HEK293 (cell line): ENCODE measurements around the gene CNTRL.
A peak's percentile ranks its signal among the peaks of the same experiment; 100 is the strongest.

Experiments used
- GLI4 ChIP-seq: fragments of 450-650 bp; formaldehyde crosslinking; IDR thresholded peaks from 2 replicates; pipeline ENCODE4 v1.5.1; 2016; ENCODE audit warnings: missing biosample characterization, missing genetic modification characterization
- GLIS1 ChIP-seq: fragments of 450-650 bp; formaldehyde crosslinking; IDR thresholded peaks from 2 replicates; pipeline ENCODE4 v1.5.1; 2016; ENCODE audit warnings: missing biosample characterization, missing genetic modification characterization
- HOXD13 ChIP-seq: sonication (generic); formaldehyde crosslinking; IDR thresholded peaks from 2 replicates; pipeline ENCODE4 v1.8.0; 2022; ENCODE audit warnings: missing genetic modification reagents, borderline replicate concordance
- OVOL3 ChIP-seq: fragments of 450-650 bp; formaldehyde crosslinking; IDR thresholded peaks from 2 replicates; pipeline ENCODE4 v1.5.1; 2016; ENCODE audit warnings: missing biosample characterization, missing genetic modification characterization
- PRDM6 ChIP-seq: fragments of 450-650 bp; formaldehyde crosslinking; IDR thresholded peaks from 2 replicates; pipeline ENCODE4 v1.5.1; 2017; ENCODE audit warnings: missing biosample characterization, missing genetic modification characterization
- SP3 ChIP-seq: fragments of 450-650 bp; formaldehyde crosslinking; IDR thresholded peaks from 2 replicates; pipeline ENCODE4 v1.5.1; 2016; ENCODE audit warnings: missing biosample characterization, missing genetic modification characterization
- WT1 ChIP-seq: fragments of 450-650 bp; formaldehyde crosslinking; IDR thresholded peaks from 2 replicates; pipeline ENCODE4 v1.5.1; 2016; ENCODE audit warnings: missing biosample characterization, missing genetic modification characterization
- ZBTB10 ChIP-seq: fragments of 450-650 bp; formaldehyde crosslinking; IDR thresholded peaks from 2 replicates; pipeline ENCODE4 v1.5.1; 2016; ENCODE audit warnings: missing biosample characterization, missing genetic modification characterization
- ZFP3 ChIP-seq: fragments of 450-650 bp; formaldehyde crosslinking; IDR thresholded peaks from 2 replicates; pipeline ENCODE4 v1.5.1; 2016; ENCODE audit warnings: low read depth, missing biosample characterization, missing genetic modification characterization
- ZNF138 ChIP-seq: fragments of 450-650 bp; formaldehyde crosslinking; IDR thresholded peaks from 2 replicates; pipeline ENCODE4 v1.5.1; 2016; ENCODE audit warnings: missing biosample characterization, missing genetic modification characterization, borderline replicate concordance
- ZNF155 ChIP-seq: fragments of 450-650 bp; formaldehyde crosslinking; IDR thresholded peaks from 2 replicates; pipeline ENCODE4 v1.5.1; 2016; ENCODE audit warnings: missing biosample characterization, missing genetic modification characterization
- ZNF157 ChIP-seq: fragments of 450-650 bp; formaldehyde crosslinking; IDR thresholded peaks from 2 replicates; pipeline ENCODE4 v1.5.1; 2016; ENCODE audit warnings: missing biosample characterization, missing genetic modification characterization
- ZNF175 ChIP-seq: fragments of 450-650 bp; formaldehyde crosslinking; IDR thresholded peaks from 2 replicates; pipeline ENCODE4 v1.5.1; 2016; ENCODE audit warnings: missing biosample characterization, missing genetic modification characterization
- ZNF2 ChIP-seq: fragments of 450-650 bp; formaldehyde crosslinking; IDR thresholded peaks from 2 replicates; pipeline ENCODE4 v1.5.1; 2016; ENCODE audit warnings: missing biosample characterization, missing genetic modification characterization
- ZNF211 ChIP-seq: fragments of 450-650 bp; formaldehyde crosslinking; IDR thresholded peaks from 2 replicates; pipeline ENCODE4 v1.5.1; 2016; ENCODE audit warnings: low read depth, missing biosample characterization, missing genetic modification characterization
- ZNF221 ChIP-seq: fragments of 450-650 bp; formaldehyde crosslinking; IDR thresholded peaks from 2 replicates; pipeline ENCODE4 v1.5.1; 2017; ENCODE audit warnings: missing biosample characterization, missing genetic modification characterization, borderline replicate concordance
- ZNF311 ChIP-seq: fragments of 450-650 bp; formaldehyde crosslinking; IDR thresholded peaks from 2 replicates; pipeline ENCODE4 v1.5.1; 2017; ENCODE audit warnings: missing biosample characterization, missing genetic modification characterization, borderline replicate concordance
- ZNF549 ChIP-seq: fragments of 450-650 bp; IDR thresholded peaks from 2 replicates; pipeline ENCODE4 v1.5.1; 2018; ENCODE audit warnings: missing biosample characterization, missing genetic modification characterization, mild to moderate bottlenecking, inconsistent platforms, moderate library complexity
- ZNF600 ChIP-seq: fragments of 450-650 bp; formaldehyde crosslinking; IDR thresholded peaks from 2 replicates; pipeline ENCODE4 v1.5.1; 2016; ENCODE audit warnings: missing biosample characterization, missing genetic modification characterization
- ZNF629 ChIP-seq: fragments of 450-650 bp; formaldehyde crosslinking; IDR thresholded peaks from 2 replicates; pipeline ENCODE4 v1.5.1; 2017; ENCODE audit warnings: missing biosample characterization, missing genetic modification characterization
- ZNF654 ChIP-seq: fragments of 450-650 bp; formaldehyde crosslinking; IDR thresholded peaks from 2 replicates; pipeline ENCODE4 v1.5.1; 2016; ENCODE audit warnings: low read depth, missing biosample characterization, missing genetic modification characterization
- ZNF677 ChIP-seq: fragments of 450-650 bp; IDR thresholded peaks from 2 replicates; pipeline ENCODE4 v1.5.0; 2018; ENCODE audit warnings: missing biosample characterization, mild to moderate bottlenecking, missing genetic modification characterization, moderate library complexity
- ZNF843 ChIP-seq: fragments of 450-650 bp; formaldehyde crosslinking; IDR thresholded peaks from 2 replicates; pipeline ENCODE4 v1.5.1; 2016; ENCODE audit warnings: missing biosample characterization, missing genetic modification characterization
- ZSCAN5A ChIP-seq: fragments of 450-650 bp; formaldehyde crosslinking; IDR thresholded peaks from 2 replicates; pipeline ENCODE4 v1.5.1; 2016; ENCODE audit warnings: missing biosample characterization, missing genetic modification characterization
- TF ChIP-seq, protein P1 (sequence below): fragments of 450-650 bp; formaldehyde crosslinking; IDR thresholded peaks from 2 replicates; pipeline ENCODE4 v1.5.1; 2016; ENCODE audit warnings: missing biosample characterization, missing genetic modification characterization
- TF ChIP-seq, protein P2 (sequence below): fragments of 450-650 bp; formaldehyde crosslinking; IDR thresholded peaks from 2 replicates; pipeline ENCODE4 v1.5.1; 2016; ENCODE audit warnings: missing biosample characterization, missing genetic modification characterization
- TF ChIP-seq, protein P3 (sequence below): fragments of 450-650 bp; formaldehyde crosslinking; IDR thresholded peaks from 2 replicates; pipeline ENCODE4 v1.5.1; 2016; ENCODE audit warnings: missing biosample characterization, missing genetic modification characterization, low read depth
- TF ChIP-seq, protein P4 (sequence below): fragments of 450-650 bp; formaldehyde crosslinking; IDR thresholded peaks from 2 replicates; pipeline ENCODE4; 2016; ENCODE audit warnings: missing biosample characterization, missing genetic modification characterization

The CNTRL gene

GRCh38 chr9:121225240-121225639 lies 150.5 kb downstream of the CNTRL start (continued):
- TF ChIP-seq ZNF138 (tag by site-specific recombination): no peak
- no peak for TF ChIP-seq ZNF221 (tag by site-specific recombination)
- TF ChIP-seq GLIS1 (tag by site-specific recombination): 0 out of 2 replicates have a peak, but pooled peaks have one; percentile 4
- no peak for TF ChIP-seq ZNF211 (tag by site-specific recombination)
- peak; percentile 80 for TF ChIP-seq PRDM6 (tag by site-specific recombination)
- TF ChIP-seq ZNF600 (tag by site-specific recombination): no peak
- TF ChIP-seq ZNF2 (tag by site-specific recombination): no peak
- no peak for TF ChIP-seq ZNF155
- 0 out of 2 replicates have a peak, but pooled peaks have one; percentile 19 for TF ChIP-seq ZNF629
- no peak for TF ChIP-seq ZNF549 (tag by site-specific recombination)
- TF ChIP-seq, protein P1, sequence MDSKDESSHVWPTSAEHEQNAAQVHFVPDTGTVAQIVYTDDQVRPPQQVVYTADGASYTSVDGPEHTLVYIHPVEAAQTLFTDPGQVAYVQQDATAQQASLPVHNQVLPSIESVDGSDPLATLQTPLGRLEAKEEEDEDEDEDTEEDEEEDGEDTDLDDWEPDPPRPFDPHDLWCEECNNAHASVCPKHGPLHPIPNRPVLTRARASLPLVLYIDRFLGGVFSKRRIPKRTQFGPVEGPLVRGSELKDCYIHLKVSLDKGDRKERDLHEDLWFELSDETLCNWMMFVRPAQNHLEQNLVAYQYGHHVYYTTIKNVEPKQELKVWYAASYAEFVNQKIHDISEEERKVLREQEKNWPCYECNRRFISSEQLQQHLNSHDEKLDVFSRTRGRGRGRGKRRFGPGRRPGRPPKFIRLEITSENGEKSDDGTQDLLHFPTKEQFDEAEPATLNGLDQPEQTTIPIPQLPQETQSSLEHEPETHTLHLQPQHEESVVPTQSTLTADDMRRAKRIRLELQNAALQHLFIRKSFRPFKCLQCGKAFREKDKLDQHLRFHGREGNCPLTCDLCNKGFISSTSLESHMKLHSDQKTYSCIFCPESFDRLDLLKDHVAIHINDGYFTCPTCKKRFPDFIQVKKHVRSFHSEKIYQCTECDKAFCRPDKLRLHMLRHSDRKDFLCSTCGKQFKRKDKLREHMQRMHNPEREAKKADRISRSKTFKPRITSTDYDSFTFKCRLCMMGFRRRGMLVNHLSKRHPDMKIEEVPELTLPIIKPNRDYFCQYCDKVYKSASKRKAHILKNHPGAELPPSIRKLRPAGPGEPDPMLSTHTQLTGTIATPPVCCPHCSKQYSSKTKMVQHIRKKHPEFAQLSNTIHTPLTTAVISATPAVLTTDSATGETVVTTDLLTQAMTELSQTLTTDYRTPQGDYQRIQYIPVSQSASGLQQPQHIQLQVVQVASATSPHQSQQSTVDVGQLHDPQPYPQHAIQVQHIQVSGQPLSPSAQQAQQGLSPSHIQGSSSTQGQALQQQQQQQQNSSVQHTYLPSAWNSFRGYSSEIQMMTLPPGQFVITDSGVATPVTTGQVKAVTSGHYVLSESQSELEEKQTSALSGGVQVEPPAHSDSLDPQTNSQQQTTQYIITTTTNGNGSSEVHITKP: no peak
- TF ChIP-seq GLI4 (tag by site-specific recombination): no peak
- TF ChIP-seq ZFP3 (tag by site-specific recombination): no peak
- TF ChIP-seq ZNF843 (tag by site-specific recombination): no peak
- no peak for TF ChIP-seq ZNF654 (tag by site-specific recombination)
- peak; percentile 83 for TF ChIP-seq WT1
- TF ChIP-seq, protein P2, sequence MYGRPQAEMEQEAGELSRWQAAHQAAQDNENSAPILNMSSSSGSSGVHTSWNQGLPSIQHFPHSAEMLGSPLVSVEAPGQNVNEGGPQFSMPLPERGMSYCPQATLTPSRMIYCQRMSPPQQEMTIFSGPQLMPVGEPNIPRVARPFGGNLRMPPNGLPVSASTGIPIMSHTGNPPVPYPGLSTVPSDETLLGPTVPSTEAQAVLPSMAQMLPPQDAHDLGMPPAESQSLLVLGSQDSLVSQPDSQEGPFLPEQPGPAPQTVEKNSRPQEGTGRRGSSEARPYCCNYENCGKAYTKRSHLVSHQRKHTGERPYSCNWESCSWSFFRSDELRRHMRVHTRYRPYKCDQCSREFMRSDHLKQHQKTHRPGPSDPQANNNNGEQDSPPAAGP (tag by site-specific recombination): peak; percentile 36; the same call in 1 of the 2 replicates
- TF ChIP-seq, protein P3, sequence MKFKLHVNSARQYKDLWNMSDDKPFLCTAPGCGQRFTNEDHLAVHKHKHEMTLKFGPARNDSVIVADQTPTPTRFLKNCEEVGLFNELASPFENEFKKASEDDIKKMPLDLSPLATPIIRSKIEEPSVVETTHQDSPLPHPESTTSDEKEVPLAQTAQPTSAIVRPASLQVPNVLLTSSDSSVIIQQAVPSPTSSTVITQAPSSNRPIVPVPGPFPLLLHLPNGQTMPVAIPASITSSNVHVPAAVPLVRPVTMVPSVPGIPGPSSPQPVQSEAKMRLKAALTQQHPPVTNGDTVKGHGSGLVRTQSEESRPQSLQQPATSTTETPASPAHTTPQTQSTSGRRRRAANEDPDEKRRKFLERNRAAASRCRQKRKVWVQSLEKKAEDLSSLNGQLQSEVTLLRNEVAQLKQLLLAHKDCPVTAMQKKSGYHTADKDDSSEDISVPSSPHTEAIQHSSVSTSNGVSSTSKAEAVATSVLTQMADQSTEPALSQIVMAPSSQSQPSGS: no peak
- no peak for TF ChIP-seq ZNF677 (tag by site-specific recombination)
- TF ChIP-seq, protein P4, sequence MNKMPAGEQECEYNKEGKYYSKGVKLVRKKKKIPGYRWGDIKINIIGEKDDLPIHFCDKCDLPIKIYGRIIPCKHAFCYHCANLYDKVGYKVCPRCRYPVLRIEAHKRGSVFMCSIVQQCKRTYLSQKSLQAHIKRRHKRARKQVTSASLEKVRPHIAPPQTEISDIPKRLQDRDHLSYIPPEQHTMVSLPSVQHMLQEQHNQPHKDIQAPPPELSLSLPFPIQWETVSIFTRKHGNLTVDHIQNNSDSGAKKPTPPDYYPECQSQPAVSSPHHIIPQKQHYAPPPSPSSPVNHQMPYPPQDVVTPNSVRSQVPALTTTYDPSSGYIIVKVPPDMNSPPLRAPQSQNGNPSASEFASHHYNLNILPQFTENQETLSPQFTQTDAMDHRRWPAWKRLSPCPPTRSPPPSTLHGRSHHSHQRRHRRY (tag by site-specific recombination): no peak
- TF ChIP-seq HOXD13 (CRISPR knock-in tag): no peak
- no peak for TF ChIP-seq ZNF311 (tag by site-specific recombination)
- TF ChIP-seq ZNF175 (tag by site-specific recombination): no peak
- TF ChIP-seq OVOL3 (tag by site-specific recombination): no peak
- TF ChIP-seq ZBTB10: no peak
- no peak for TF ChIP-seq SP3
- TF ChIP-seq ZNF157 (tag by site-specific recombination): no peak
- no peak for TF ChIP-seq ZSCAN5A
